Thyroid gland (tissue), 4 donors: Measurements from ENCODE around the gene CLDN11. TPM values are rescaled to one million over a fixed set of nuclear protein-coding genes. Genes with fewer than 3 reads are reported as not detected.
A peak's percentile ranks its signal among the peaks of the same experiment; 100 is the strongest.

ENCODE experiments used
- DNase-seq, 2 donors: peaks; one replicate each; pipeline ENCODE4 v3.0.0-alpha.2; 2019
- H3K27ac ChIP-seq, 3 donors: fragments of 200-600 bp; sonication (generic); 1 replicate in 2 of 3; 2 replicates in 1 of 3; pipeline ENCODE4 v1.5.1; 2016 to 2019; ENCODE audit warnings: mild to moderate bottlenecking in 1 of 3, moderate library complexity in 1 of 3
- H3K27me3 ChIP-seq: fragments of 200-600 bp; sonication (generic); one replicate; pipeline ENCODE4 v1.5.1; 2019
- H3K36me3 ChIP-seq, 2 donors: fragments of 200-600 bp; sonication (generic); one replicate each; pipeline ENCODE4 v1.5.1; 2016 to 2019
- H3K4me1 ChIP-seq, 2 donors: fragments of 200-600 bp; sonication (generic); one replicate each; pipeline ENCODE4 v1.5.1; 2017 to 2019
- H3K4me3 ChIP-seq, 3 donors: fragments of 200-600 bp; sonication (generic); replicated peaks in 1 of 3; 1 replicate in 2 of 3; 2 replicates in 1 of 3; pipeline ENCODE4 v1.5.1; 2016; ENCODE audit warnings: mild to moderate bottlenecking in 1 of 3
- H3K9me3 ChIP-seq: fragments of 200-600 bp; sonication (generic); one replicate; pipeline ENCODE4 v1.5.1; 2017
- CTCF ChIP-seq, 6 experiments: fragments of 200-600 bp in 3 of 6; fragments of 450-650 bp in 3 of 6; sonication (generic) in 3 of 6; IDR thresholded peaks; one replicate each; pipeline ENCODE4 v1.5.1; 2016 to 2019; ENCODE audit warnings: antibody characterized with exemption in 6 of 6, mild to moderate bottlenecking in 2 of 6, inconsistent platforms in 1 of 6, moderate library complexity in 1 of 6
- POLR2A ChIP-seq, 2 donors: fragments of 450-650 bp; IDR thresholded peaks; one replicate each; pipeline ENCODE4 v1.6.1; 2017; ENCODE audit warnings: antibody characterized with exemption in 2 of 2, mild to moderate bottlenecking in 2 of 2, moderate library complexity in 1 of 2
- WGBS, 2 donors: methylation state at CpG; one replicate each; pipeline ENCODE4 v1.1.5; 2017; 5-methylcytosine and 5-hydroxymethylcytosine counted together
- intact Hi-C: fragments of 100-400 bp; cut with DNase I; formaldehyde crosslinking; loops from one replicate; pipeline ENCODE4 v1.15.1; 2023
- total RNA-seq, 4 donors: library from RNA; depleted of rRNA; stranded (reverse); fragments of >200 nt; gene quantifications; one replicate each; pipeline ENCODE4 v1.2.3, GENCODE V29; 2016

The CLDN11 gene
- total RNA-seq, 4 donors from 2014 or later: 3.2 to 6.6 (median 4.6) TPM

GRCh38 chr3:170386468-170386867 is 32.2 kb upstream of the CLDN11 start:
- Histone ChIP-seq H3K36me3 (peaks cover 33 to 35% of the 10 kb centered on the region in 2 donors), H3K9me3 (no peaks in the 10 kb centered on the region), H3K4me3 (no peak overlapping the region), H3K27ac (no peak overlapping the region), H3K4me1 (peaks cover 0 to 4% of the 10 kb centered on the region in 2 donors), H3K27me3 (no peaks in the 10 kb centered on the region)
- TF ChIP-seq CTCF (IDR thresholded peaks at IDR 0.05) (no peak), POLR2A (IDR thresholded peaks at IDR 0.05) (no peak)
- intact Hi-C loops: no loop called here
- no peak for DNase-seq
- 97% methylated on average over 3 of the region's 3 CpGs for WGBS, 2 donors

GRCh38 chr3:170387950-170388349 is 30.7 kb upstream of the CLDN11 start:
- no peak overlapping the region for H3K27ac ChIP-seq
- H3K4me1 ChIP-seq: peaks cover 0 to 4% of the 10 kb centered on the region in 2 donors
- TF ChIP-seq CTCF (IDR thresholded peaks at IDR 0.05): peak in 1 of 6 experiments; percentile 7
- TF ChIP-seq POLR2A (IDR thresholded peaks at IDR 0.05): no peak
- H3K9me3 ChIP-seq: no peaks in the 10 kb centered on the region
- no peak overlapping the region for H3K4me3 ChIP-seq
- intact Hi-C loops: no loop called here
- no peak for DNase-seq
- peaks cover 28 to 33% of the 10 kb centered on the region in 2 donors for H3K36me3 ChIP-seq
- H3K27me3 ChIP-seq: no peaks in the 10 kb centered on the region

- no peaks in the 10 kb centered on the region for H3K4me1 ChIP-seq
- H3K9me3 ChIP-seq: no peaks in the 10 kb centered on the region
- H3K27me3 ChIP-seq: no peaks in the 10 kb centered on the region
- no peak for DNase-seq
- intact Hi-C loops: no loop called here
- H3K36me3 ChIP-seq: peaks cover 21 to 22% of the 10 kb centered on the region in 2 donors
- no peak overlapping the region for H3K27ac ChIP-seq
- no peak overlapping the region for H3K4me3 ChIP-seq
- no peak for TF ChIP-seq POLR2A (IDR thresholded peaks at IDR 0.05)
- no peak for TF ChIP-seq CTCF (IDR thresholded peaks at IDR 0.05)
- 94 to 97% methylated on average over 4 of the region's 4 CpGs for WGBS, 2 donors
These were observed 27.6 kb upstream of the CLDN11 start for GRCh38 chr3:170391108-170391507.

GRCh38 chr3:170397685-170398084 is 21.0 kb upstream of the CLDN11 start:
- Histone ChIP-seq H3K27me3 (no peaks in the 10 kb centered on the region), H3K36me3 (no peaks in the 10 kb centered on the region), H3K9me3 (no peaks in the 10 kb centered on the region), H3K27ac (no peak overlapping the region), H3K4me1 (peaks cover 0 to 5% of the 10 kb centered on the region in 2 donors), H3K4me3 (no peak overlapping the region)
- intact Hi-C loops: no loop called here
- no peak for TF ChIP-seq CTCF (IDR thresholded peaks at IDR 0.05)
- no peak for TF ChIP-seq POLR2A (IDR thresholded peaks at IDR 0.05)
- DNase-seq: no peak
- 89 to 93% methylated on average over 6 of the region's 6 CpGs for WGBS, 2 donors

GRCh38 chr3:170405101-170405500 is 13.6 kb upstream of the CLDN11 start:
- no peak overlapping the region for H3K4me3 ChIP-seq
- no peaks in the 10 kb centered on the region for H3K27me3 ChIP-seq
- H3K4me1 ChIP-seq: no peaks in the 10 kb centered on the region
- no peaks in the 10 kb centered on the region for H3K9me3 ChIP-seq
- TF ChIP-seq CTCF (IDR thresholded peaks at IDR 0.05) (no peak), POLR2A (IDR thresholded peaks at IDR 0.05) (no peak)
- no peak overlapping the region for H3K27ac ChIP-seq
- intact Hi-C loops: no loop called here
- H3K36me3 ChIP-seq: no peaks in the 10 kb centered on the region
- no peak for DNase-seq
